Fibroblast of the aortic adventitia (primary cell): ENCODE results near the gene ANKRD2. TPM values are rescaled to one million over a fixed set of nuclear protein-coding genes. Genes with fewer than 3 reads are reported as not detected.

ENCODE experiments used
- DNase-seq: peaks from one replicate; pipeline ENCODE4 v3.0.0-alpha.2; 2010; ENCODE audit warnings: low read depth
- H3K4me3 ChIP-seq: 2 replicates; pipeline ENCODE4 v1.5.1; 2011; ENCODE audit warnings: low read depth, mild to moderate bottlenecking, control low read depth, low read length, moderate library complexity
- CTCF ChIP-seq: IDR thresholded peaks from 2 replicates; pipeline ENCODE4 v1.5.1; 2011; ENCODE audit warnings: mild to moderate bottlenecking, low read length, control low read depth, inconsistent platforms; ENCODE audit not compliant: insufficient read depth
- total RNA-seq: library from RNA; depleted of rRNA; stranded (reverse); fragments of >200 nt; gene quantifications from 2 replicates; pipeline ENCODE4 v1.2.3, GENCODE V29; 2012; ENCODE audit warnings: low replicate concordance

ANKRD2 gene
- total RNA-seq, 1 donor, result 0.27 TPM

- peak; percentile 65 for DNase-seq
These were observed 20.8 kb downstream of the ANKRD2 start for GRCh38 chr10:97593421-97593820.

GRCh38 chr10:97596101-97597082 is 23.8 kb downstream of the ANKRD2 start:
- DNase-seq, result peak; percentile 95
- H3K4me3 ChIP-seq, result no peak overlapping the region

More at GRCh38 chr10:97593421-97593820, 20.8 kb downstream of the ANKRD2 start:
- no peak for TF ChIP-seq CTCF
- no peak overlapping the region for H3K4me3 ChIP-seq

GRCh38 chr10:97597778-97598177 is 25.2 kb downstream of the ANKRD2 start:
- no peak for TF ChIP-seq CTCF
- DNase-seq, result no peak
- H3K4me3 ChIP-seq, result no peak overlapping the region

More at GRCh38 chr10:97596101-97597082, 23.8 kb downstream of the ANKRD2 start:
- no peak for TF ChIP-seq CTCF

GRCh38 chr10:97598407-97599271 is 26.1 kb downstream of the ANKRD2 start:
- TF ChIP-seq CTCF, result no peak
- no peak for DNase-seq
- no peak overlapping the region for H3K4me3 ChIP-seq

GRCh38 chr10:97599272-97599619 is 26.7 kb downstream of the ANKRD2 start:
- no peak for TF ChIP-seq CTCF
- H3K4me3 ChIP-seq, result no peak overlapping the region
- DNase-seq, result no peak

- no peak overlapping the region for H3K4me3 ChIP-seq
- TF ChIP-seq CTCF, result no peak
- DNase-seq, result no peak
These were observed 28.0 kb downstream of the ANKRD2 start for GRCh38 chr10:97600616-97601015.
